Embryonic facial prominence (tissue), 1 donor: ENCODE data around the gene OR5A2.
"Not testable (repeated sequence)": the region's sequence is repeated elsewhere in the genome, so short reads cannot be mapped to it uniquely, and the experiment has no call there.

ENCODE experiments used
- DNase-seq: peaks from one replicate; pipeline ENCODE4 v3.0.0-alpha.2; 2016; ENCODE audit errors: extremely low spot score

The OR5A2 gene

GRCh38 chr11:59394186-59394585 lies 32.0 kb downstream of the OR5A2 start:
- DNase-seq: no peak

GRCh38 chr11:59380263-59381059 lies 45.8 kb downstream of the OR5A2 start:
- DNase-seq: no peak

GRCh38 chr11:59372324-59372723 lies 53.9 kb downstream of the OR5A2 start:
- not testable (repeated sequence) for DNase-seq

- DNase-seq: no peak
Observed at GRCh38 chr11:59368238-59369022, 57.8 kb downstream of the OR5A2 start.
